ENCODE data around the gene EML4. TPM values are rescaled to one million over a fixed set of nuclear protein-coding genes. Genes with fewer than 3 reads are reported as not detected.

The EML4 gene
- total RNA-seq, 8 experiments from 2014 or later: 24.1 to 94.3 (median 45.2) TPM

- in situ Hi-C loops (cut with MboI; ENCODE audit: low pct_unique_long_range_greater_than_20kb in 2 of 9, low sequenced_read_pairs in 9 of 9, unreplicated experiment in 9 of 9): loop anchor here in 1 of 9 experiments (25.0 kb wide), 1 partner anchor 474 kb away; no protein-coding TSS in a partner anchor
- no peaks in the 10 kb centered on the region for H3K4me1 ChIP-seq (replicated peaks in 1 of 2)
- 74 to 100% (median 87%) methylated on average over 2 to 8 of the region's 9 CpGs for WGBS, 10 experiments
- peak in 2 of 8 experiments; percentile 9 to 15 for ATAC-seq (replicated peaks in 6 of 8)
- H3K27ac ChIP-seq: no peak overlapping the region
- no peak overlapping the region for H3K4me3 ChIP-seq
Measured at GRCh38 chr2:42336361-42336965, 167.3 kb downstream of the EML4 start.

GRCh38 chr2:42337356-42337820, 168.2 kb downstream of the EML4 start:
- 94 to 100% (median 100%) methylated on average over 1 to 5 of the region's 5 CpGs; no CpG with 5 or more reads in 2 of the 10 experiments for WGBS, 10 experiments
- ATAC-seq (replicated peaks in 6 of 8): peak in 2 of 8 experiments; percentile 7 to 8
- Histone ChIP-seq H3K4me3 (no peak overlapping the region), H3K27ac (no peak overlapping the region), H3K4me1 (replicated peaks in 1 of 2) (peaks cover 4 to 6% of the 10 kb centered on the region in 2 donors)
- in situ Hi-C loops (cut with MboI; ENCODE audit: low pct_unique_long_range_greater_than_20kb in 2 of 9, low sequenced_read_pairs in 9 of 9, unreplicated experiment in 9 of 9): loop anchor here in 1 of 9 experiments (25.0 kb wide), 1 partner anchor 475 kb away; no protein-coding TSS in a partner anchor

- Histone ChIP-seq H3K4me1 (replicated peaks in 1 of 2) (peaks cover 10 to 12% of the 10 kb centered on the region in 2 donors), H3K4me3 (no peak overlapping the region), H3K27ac (no peak overlapping the region)
- ATAC-seq (replicated peaks in 6 of 8): no peak
- in situ Hi-C loops (cut with MboI; ENCODE audit: low pct_unique_long_range_greater_than_20kb in 2 of 9, low sequenced_read_pairs in 9 of 9, unreplicated experiment in 9 of 9): loop anchor here in 1 of 9 experiments (25.0 kb wide), 1 partner anchor 476 kb away; no protein-coding TSS in a partner anchor
- 86 to 97% (median 89%) methylated on average over 5 to 17 of the region's 28 CpGs; no CpG with 5 or more reads in 5 of the 10 experiments for WGBS, 10 experiments
Measured at GRCh38 chr2:42337846-42338566, 168.9 kb downstream of the EML4 start.

- Histone ChIP-seq H3K27ac (no peak overlapping the region), H3K4me1 (replicated peaks in 1 of 2) (peaks cover 13 to 15% of the 10 kb centered on the region in 2 donors), H3K4me3 (no peak overlapping the region)
- in situ Hi-C loops (cut with MboI; ENCODE audit: low pct_unique_long_range_greater_than_20kb in 2 of 9, low sequenced_read_pairs in 9 of 9, unreplicated experiment in 9 of 9): loop anchor here in 1 of 9 experiments (25.0 kb wide), 1 partner anchor 476 kb away; no protein-coding TSS in a partner anchor
- ATAC-seq (replicated peaks in 6 of 8): peak in 1 of 8 experiments; percentile 64
- 80 to 100% (median 91%) methylated on average over 1 to 12 of the region's 13 CpGs; no CpG with 5 or more reads in 2 of the 10 experiments for WGBS, 10 experiments
Measured at GRCh38 chr2:42338567-42339190, 169.5 kb downstream of the EML4 start.

GRCh38 chr2:42339191-42339912, 170.2 kb downstream of the EML4 start:
- no peak overlapping the region for H3K27ac ChIP-seq
- in situ Hi-C loops (cut with MboI; ENCODE audit: low pct_unique_long_range_greater_than_20kb in 2 of 9, low sequenced_read_pairs in 9 of 9, unreplicated experiment in 9 of 9): loop anchor here in 1 of 9 experiments (25.0 kb wide), 1 partner anchor 477 kb away; no protein-coding TSS in a partner anchor
- no peak overlapping the region for H3K4me3 ChIP-seq
- peak in 2 of 8 experiments; percentile 7 to 36 for ATAC-seq (replicated peaks in 6 of 8)
- WGBS, 10 experiments: 68 to 100% (median 92%) methylated on average over 1 to 11 of the region's 21 CpGs; no CpG with 5 or more reads in 1 of the 10 experiments
- H3K4me1 ChIP-seq (replicated peaks in 1 of 2): peaks cover 13 to 15% of the 10 kb centered on the region in 2 donors

- no peak for ATAC-seq (replicated peaks in 6 of 8)
- in situ Hi-C loops (cut with MboI; ENCODE audit: low pct_unique_long_range_greater_than_20kb in 2 of 9, low sequenced_read_pairs in 9 of 9, unreplicated experiment in 9 of 9): loop anchor here in 1 of 9 experiments (25.0 kb wide), 1 partner anchor 478 kb away; no protein-coding TSS in a partner anchor
- peaks cover 13 to 15% of the 10 kb centered on the region in 2 donors for H3K4me1 ChIP-seq (replicated peaks in 1 of 2)
- no peak overlapping the region for H3K27ac ChIP-seq
- H3K4me3 ChIP-seq: no peak overlapping the region
- WGBS, 10 experiments: 90 to 100% (median 95%) methylated on average over 1 to 13 of the region's 23 CpGs; no CpG with 5 or more reads in 2 of the 10 experiments
Measured at GRCh38 chr2:42340045-42340937, 171.1 kb downstream of the EML4 start.

- no peak overlapping the region for H3K27ac ChIP-seq
Measured at GRCh38 chr2:42340938-42341636, 171.9 kb downstream of the EML4 start.

GRCh38 chr2:42342061-42342794, 173.1 kb downstream of the EML4 start:
- WGBS, 10 experiments: 0 to 100% (median 67%) methylated on average over 1 to 5 of the region's 8 CpGs; no CpG with 5 or more reads in 3 of the 10 experiments
- in situ Hi-C loops (cut with MboI; ENCODE audit: low pct_unique_long_range_greater_than_20kb in 2 of 9, low sequenced_read_pairs in 9 of 9, unreplicated experiment in 9 of 9): loop anchor here in 1 of 9 experiments (25.0 kb wide), 1 partner anchor 480 kb away; no protein-coding TSS in a partner anchor
- no peak overlapping the region for H3K4me3 ChIP-seq
- peaks cover 13 to 15% of the 10 kb centered on the region in 2 donors for H3K4me1 ChIP-seq (replicated peaks in 1 of 2)
- H3K27ac ChIP-seq: peak overlapping the region; percentile 28 to 53
- peak; percentile 53 to 99 (median 92) for ATAC-seq (replicated peaks in 6 of 8)

More at GRCh38 chr2:42340938-42341636, 171.9 kb downstream of the EML4 start:
- 67 to 100% (median 85%) methylated on average over 1 to 7 of the region's 10 CpGs; no CpG with 5 or more reads in 4 of the 10 experiments for WGBS, 10 experiments
- Histone ChIP-seq H3K4me3 (no peak overlapping the region), H3K4me1 (replicated peaks in 1 of 2) (peaks cover 13 to 15% of the 10 kb centered on the region in 2 donors)
- in situ Hi-C loops (cut with MboI; ENCODE audit: low pct_unique_long_range_greater_than_20kb in 2 of 9, low sequenced_read_pairs in 9 of 9, unreplicated experiment in 9 of 9): loop anchor here in 1 of 9 experiments (25.0 kb wide), 1 partner anchor 479 kb away; no protein-coding TSS in a partner anchor
- no peak for ATAC-seq (replicated peaks in 6 of 8)

- Histone ChIP-seq H3K27ac (peak overlapping the region in 1 of 2 donors; percentile 53), H3K4me1 (replicated peaks in 1 of 2) (peaks cover 13 to 15% of the 10 kb centered on the region in 2 donors), H3K4me3 (no peak overlapping the region)
- ATAC-seq (replicated peaks in 6 of 8): peak; percentile 7 to 75 (median 54)
- WGBS, 10 experiments: 61 to 100% (median 90%) methylated on average over 1 to 7 of the region's 11 CpGs; no CpG with 5 or more reads in 3 of the 10 experiments
- in situ Hi-C loops (cut with MboI; ENCODE audit: low pct_unique_long_range_greater_than_20kb in 2 of 9, low sequenced_read_pairs in 9 of 9, unreplicated experiment in 9 of 9): loop anchor here in 1 of 9 experiments (25.0 kb wide), 1 partner anchor 481 kb away; no protein-coding TSS in a partner anchor
Measured at GRCh38 chr2:42342795-42343241, 173.7 kb downstream of the EML4 start.

- no peak overlapping the region for H3K4me3 ChIP-seq
- ATAC-seq (replicated peaks in 6 of 8): no peak
- 80 to 100% (median 100%) methylated on average over 1 to 4 of the region's 4 CpGs; no CpG with 5 or more reads in 4 of the 10 experiments for WGBS, 10 experiments
- H3K4me1 ChIP-seq (replicated peaks in 1 of 2): peaks cover 13 to 15% of the 10 kb centered on the region in 2 donors
- in situ Hi-C loops (cut with MboI; ENCODE audit: low pct_unique_long_range_greater_than_20kb in 2 of 9, low sequenced_read_pairs in 9 of 9, unreplicated experiment in 9 of 9): loop anchor here in 1 of 9 experiments (25.0 kb wide), 1 partner anchor 484 kb away; no protein-coding TSS in a partner anchor
- H3K27ac ChIP-seq: no peak overlapping the region
Measured at GRCh38 chr2:42345986-42346385, 176.8 kb downstream of the EML4 start.
